Colon (tissue), 2 donors: ENCODE data around the gene AMPH.

Experiments used
- FAIRE-seq: peaks from 2 replicates; lab custom pipeline; 2012; peaks lifted over from hg19 to GRCh38; lab: Jason Lieb, UNC
- donor health status: control.
- donor health status: control.

Gene AMPH

GRCh38 chr7:38541440-38541839 is 89.7 kb downstream of the AMPH start:
- no peak for FAIRE-seq

- FAIRE-seq: no peak
These were observed 91.6 kb downstream of the AMPH start for GRCh38 chr7:38539477-38540081.

DNA sequence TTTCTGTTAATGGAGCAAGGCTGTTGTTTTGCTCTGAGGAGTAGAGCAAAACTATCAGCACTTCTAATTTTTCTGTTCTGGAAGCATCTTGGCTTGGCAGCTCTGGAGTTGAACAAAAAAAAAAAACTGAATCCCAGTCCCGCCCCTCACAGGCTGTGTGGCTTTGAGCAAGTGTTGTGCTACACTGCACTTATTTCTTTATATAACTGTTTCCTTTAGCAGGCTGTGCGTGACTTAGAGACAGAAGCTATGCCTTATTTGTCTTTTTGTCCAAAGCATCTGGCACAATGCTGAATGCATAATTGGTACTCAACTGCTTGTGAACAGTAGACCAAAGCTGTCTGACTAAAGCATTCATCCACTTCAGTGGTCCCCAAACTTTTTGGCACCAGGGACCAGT is 96.1 kb downstream of the AMPH start:
- FAIRE-seq: no peak

DNA sequence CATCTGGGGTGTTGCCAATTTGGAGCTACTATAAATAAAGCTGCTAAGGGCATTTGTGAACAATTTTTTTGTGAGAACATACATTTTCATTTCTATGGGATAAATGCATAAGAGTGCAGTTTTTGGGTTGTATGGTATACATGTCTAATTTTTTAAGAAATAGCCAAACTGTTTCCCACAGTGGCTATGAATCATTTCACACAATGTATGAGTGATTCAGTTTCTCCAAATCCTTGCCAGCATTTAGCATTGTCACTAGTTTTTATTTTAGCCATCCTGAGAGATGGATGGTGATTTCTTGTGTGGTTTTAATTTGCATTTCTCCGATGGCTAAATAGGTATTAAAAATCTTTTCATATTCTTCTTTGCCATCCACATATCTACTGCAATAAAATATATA is 105.3 kb downstream of the AMPH start:
- no peak for FAIRE-seq

DNA sequence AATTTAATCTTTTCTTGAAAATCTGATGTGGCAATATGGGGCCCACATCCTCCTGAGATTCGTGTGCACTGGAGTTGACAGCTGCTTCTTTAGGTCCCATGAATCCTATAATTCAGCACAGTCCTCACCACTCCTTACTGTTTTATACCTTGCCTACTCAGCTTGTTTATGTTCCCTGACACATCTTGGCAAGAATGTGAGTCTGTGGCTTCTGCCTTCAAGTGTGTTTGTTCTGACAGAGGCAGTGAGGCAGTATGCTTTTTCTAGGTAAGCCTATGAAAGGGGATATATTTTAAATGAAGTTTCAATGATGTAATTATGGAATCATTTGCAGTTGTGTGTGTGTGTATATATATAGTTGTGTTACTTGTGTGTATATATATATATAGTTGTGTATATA is 106.4 kb downstream of the AMPH start:
- FAIRE-seq: no peak

GRCh38 chr7:38520741-38521140 is 110.4 kb downstream of the AMPH start:
- FAIRE-seq: no peak

DNA sequence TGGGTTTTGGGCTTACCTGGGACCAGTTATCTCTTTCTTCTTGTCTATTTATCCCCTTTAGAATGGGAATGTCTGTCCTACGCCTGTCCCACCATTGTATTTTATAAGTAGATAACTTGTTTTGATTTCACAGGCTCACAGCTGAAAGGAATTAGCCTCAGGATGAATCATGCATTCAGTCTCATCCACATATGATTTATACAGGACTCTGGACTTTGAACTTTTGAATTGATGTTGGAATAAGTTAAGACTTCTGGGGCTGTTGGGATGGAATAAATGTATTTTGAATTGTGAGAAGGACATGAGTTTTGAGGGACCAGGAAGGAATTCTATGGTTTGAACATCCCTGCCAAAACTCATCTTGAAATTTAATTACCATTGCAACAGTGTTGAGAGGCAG is 112.6 kb downstream of the AMPH start:
- no peak for FAIRE-seq

- FAIRE-seq: no peak
These were observed 118.5 kb downstream of the AMPH start for GRCh38 chr7:38512704-38513103.

DNA sequence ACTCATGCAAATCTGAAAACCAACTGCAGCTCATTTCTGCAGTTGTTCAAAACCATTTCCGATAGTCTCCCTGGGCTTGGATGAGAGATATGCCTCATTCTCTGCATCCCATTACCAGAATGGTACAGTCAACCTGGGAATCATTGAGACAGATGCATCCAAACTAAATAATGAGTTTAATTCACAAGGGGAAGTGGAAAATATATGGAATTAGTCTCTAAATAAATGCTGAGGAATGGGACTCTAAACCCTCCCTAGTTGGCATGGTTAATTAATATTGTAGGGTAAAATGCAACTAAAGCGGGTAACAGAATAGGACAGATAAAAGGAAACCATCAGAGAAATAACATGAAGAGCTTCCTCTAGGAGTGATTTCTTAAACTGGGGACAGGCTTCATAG is 118.9 kb downstream of the AMPH start:
- no peak for FAIRE-seq

DNA sequence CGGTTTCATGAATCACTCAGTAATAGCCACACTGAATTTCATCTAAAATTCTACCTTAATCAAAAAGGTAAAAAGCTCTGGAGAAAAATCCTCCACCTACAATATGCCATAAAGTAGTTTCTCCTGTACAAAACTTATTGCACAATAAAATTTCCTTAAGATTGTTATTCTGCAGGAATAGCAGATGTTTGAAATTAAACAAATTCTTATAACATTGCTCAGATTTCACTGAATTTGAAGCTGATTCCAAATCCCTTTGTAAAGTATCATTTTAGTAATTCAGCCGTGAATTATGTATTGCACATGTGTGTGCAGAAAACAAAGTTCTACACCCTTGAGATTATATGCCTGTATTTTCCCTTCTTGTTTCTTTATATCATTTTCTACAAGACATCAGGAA is 123.8 kb downstream of the AMPH start:
- FAIRE-seq: no peak

DNA sequence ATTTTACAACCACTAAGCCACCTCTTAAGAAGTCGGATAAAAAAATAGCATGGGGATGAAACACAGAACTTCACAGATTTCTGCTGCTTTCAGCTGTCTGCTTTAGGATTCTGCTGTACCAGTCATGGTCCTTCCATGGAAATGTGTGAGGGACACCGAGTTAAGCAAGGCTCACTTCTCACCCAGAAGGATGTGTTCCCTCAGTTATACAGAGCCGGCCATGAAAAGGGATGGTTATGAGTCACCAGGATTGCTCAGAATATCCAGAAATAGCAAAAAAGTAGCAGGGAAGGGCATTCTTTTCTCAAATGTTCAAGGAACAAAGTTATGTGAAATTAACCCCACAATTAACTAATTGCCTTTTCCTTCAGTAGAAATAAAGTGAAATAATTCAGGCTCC is 124.4 kb downstream of the AMPH start:
- FAIRE-seq: no peak

DNA sequence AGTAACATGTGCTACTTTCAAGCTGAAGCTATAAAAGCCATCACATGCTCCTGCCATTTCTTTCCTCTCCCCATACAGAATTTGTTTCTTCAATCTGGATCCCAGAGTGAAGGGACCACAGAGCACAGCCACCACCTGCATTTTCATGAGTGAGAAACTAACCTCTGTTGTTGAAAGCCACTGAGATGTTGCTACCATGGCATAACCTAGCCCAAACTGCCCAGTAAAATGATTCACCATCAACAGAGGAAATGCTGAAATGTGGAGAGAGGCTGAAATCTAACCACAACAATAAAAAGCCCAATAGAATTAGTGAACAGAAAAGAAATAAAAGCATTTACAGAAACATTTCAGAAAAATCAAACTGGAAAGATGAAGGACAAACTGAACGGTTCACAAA is 125.2 kb downstream of the AMPH start:
- no peak for FAIRE-seq

DNA sequence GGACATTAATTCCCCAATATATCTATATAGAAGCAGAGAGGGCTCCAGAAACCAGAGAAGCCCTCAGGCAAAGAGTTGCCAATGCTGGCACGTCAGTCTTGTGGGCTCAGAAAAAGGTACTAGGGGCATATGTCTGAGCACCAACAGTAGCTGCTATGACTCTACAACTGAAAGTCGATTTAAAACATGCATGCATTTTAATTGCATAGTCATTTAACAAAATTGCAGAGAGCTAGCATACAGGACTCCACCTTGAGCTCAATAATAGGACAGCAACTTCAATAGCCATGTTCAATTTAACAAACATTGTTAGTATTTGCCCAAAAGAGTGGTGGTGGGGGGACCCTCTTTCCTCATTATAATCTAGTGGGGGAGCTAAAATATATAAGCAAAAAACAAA is 126.5 kb downstream of the AMPH start:
- FAIRE-seq: no peak

- FAIRE-seq: no peak
These were observed 128.3 kb downstream of the AMPH start for GRCh38 chr7:38502848-38503247.

DNA sequence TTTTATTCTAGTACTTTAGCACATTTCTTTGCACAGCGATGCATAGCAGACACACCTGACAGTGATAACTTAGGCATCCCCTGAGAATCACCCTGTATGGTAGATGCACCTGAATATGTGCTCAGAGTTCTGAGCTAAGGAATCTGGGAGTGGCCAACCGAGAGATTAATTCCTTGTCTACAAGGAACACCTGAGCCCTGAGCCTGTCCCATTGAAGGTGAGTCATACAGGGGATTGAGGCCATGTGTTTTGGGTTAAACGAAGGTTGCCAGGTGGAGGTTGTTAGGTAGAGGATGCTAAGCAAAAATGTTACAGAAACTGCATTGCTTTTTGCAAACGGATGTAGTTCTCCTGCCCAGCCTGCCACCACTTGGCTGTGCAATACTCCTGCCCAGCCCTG is 128.9 kb downstream of the AMPH start:
- FAIRE-seq: no peak

DNA sequence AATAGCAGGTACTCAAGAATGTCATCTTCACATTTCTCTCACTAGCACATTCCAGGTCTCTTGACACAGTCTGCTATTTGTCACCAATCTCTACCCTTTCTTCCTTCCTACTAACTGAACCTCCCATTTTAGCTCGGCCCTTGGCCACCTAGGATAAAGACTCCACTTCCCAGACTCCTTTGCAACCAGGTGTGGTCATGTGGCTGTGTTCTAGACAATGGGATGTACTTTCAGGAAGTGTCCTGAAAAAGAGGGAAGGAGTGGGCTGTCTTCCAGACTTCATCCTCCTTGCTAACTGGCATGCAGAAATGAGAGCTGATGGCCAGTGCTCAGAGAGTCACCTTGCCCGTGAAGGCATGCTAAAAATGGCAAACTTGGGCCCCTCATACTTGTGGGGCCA is 139.2 kb downstream of the AMPH start:
- FAIRE-seq: no peak

DNA sequence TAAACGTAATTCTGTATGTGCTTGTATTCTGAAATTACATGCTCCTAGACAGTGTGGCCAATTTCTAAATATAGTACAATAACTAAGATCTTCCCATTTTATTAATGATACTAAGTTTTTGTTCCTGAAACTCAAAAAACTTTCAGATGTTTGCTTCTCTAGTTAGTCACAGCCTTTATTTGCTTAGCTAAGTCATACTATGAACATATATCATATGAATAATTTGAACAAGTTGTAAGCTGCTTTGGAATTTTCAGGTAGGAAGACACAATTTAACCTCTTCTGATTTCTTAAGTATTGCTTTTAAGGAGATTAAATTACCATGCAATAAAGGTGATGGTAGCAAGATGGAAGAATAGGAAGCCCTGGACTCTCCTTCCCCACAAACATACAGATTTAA is 148.7 kb downstream of the AMPH start:
- no peak for FAIRE-seq

DNA sequence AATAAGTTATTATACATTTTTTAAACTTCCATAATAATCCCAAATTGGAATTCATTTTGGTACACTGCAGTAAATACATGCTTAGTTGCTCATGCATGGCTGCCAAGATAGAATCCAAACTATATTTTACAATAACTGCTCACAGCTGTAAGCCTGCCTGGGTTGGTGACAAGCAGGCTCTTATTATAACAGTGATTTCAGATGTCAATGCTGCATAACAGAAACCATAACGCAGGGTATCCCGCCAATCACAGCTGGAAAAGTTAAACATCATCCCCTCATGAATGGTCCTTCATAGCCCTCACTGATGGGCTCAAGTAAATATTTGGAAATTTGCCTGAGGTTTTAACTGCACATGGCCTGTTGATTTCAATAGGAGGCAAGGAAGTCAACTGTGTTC is 149.8 kb downstream of the AMPH start:
- FAIRE-seq: no peak

DNA sequence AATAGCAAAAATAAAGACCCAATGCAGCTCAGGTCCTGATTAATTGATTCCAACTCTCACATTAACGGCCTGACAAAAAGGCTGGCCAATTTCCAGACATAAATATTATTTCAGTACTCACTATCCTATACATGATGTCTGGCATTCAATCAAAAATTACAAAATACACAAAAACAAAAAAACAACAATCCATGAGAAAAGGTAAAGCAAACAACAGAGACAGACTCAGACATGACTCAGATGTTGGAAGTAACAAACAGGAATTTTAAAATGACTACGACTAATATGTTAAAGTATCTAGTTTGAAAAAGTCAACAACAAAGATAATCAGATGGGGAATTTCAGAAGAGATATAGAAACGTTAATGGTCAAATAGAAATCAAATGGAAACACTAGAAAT is 152.8 kb downstream of the AMPH start:
- FAIRE-seq: no peak

GRCh38 chr7:38477333-38477732 is 153.8 kb downstream of the AMPH start:
- FAIRE-seq: no peak

DNA sequence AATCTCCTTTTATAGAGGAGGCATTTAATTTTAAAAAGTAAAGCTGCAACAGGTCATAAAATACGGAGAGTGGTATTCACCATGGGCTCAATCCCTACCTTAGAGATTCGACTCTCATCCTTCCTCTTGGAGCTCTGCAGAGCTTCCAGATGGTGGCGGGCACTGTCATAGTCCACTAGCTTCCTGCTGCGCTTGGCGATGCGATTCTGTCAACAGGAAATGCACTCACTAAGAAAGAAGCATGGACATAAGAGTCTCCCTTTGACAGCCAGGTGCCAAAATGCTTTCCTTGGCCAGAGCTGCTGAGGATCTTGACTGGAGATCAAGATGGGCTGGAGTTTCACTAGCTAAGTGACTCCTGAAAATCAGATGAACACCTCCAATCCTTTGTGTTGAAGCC is 154.4 kb downstream of the AMPH start:
- no peak for FAIRE-seq

- no peak for FAIRE-seq
These were observed 165.2 kb downstream of the AMPH start for GRCh38 chr7:38465956-38466355.

DNA sequence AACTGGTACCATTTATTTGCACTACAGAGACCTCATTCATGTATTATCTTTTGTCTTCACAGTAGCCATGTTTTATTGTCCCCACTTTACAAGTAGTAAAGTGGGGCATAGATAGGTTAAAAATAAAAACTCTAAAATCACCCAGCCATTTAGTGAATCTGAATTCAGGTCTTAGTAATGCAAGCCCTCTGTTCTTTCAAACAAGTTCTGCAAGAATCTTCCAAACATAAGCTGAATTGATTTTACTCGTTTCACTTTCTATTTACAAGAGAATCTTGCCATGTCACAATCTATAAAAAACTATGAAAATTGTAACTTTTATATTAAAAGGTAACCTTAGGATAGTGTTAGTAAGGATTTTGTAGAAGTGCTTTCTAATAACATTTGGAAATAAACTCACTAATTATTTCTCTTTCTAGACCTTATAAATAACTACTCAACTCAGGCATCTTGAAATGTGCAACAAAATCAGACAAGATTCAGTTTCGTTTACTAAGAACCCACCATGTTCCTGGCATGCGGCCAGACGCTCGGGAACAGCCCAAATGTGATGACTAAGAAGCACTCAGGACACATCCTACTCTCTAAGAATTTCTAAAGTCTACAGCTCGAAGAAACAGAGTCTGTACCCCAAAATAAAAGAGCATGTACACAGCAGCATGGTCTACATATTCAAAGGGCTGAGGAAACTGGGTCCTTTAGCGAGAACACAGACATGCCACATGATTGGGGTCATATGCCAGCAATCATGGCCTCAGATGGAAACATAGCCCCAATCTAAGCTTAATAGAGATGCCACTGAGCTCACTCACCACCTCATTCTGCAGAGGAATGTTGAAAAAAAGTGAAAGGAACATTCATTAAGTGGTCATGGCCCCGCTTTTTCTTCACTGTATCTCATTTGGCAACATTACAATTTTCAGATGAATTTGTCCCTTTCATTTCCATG is 167.6 kb downstream of the AMPH start:
- FAIRE-seq: peak; percentile 65

GRCh38 chr7:38462819-38463218 is 168.4 kb downstream of the AMPH start:
- FAIRE-seq: no peak
